Stimulated activated CD8-positive, alpha-beta memory T cell treated with anti-CD3 and anti-CD28 coated beads, Interleukin-7, amount 100 ng/mL, for 4 hours (primary cell): ENCODE measurements around the gene SEMA3G.

Experiments
- DNase-seq, 2 donors: peaks; one replicate each; pipeline ENCODE4 v3.0.0-alpha.2; 2020; ENCODE audit warnings: low read depth in 2 of 2

Gene SEMA3G

GRCh38 chr3:52479877-52480575 is 35.1 kb upstream of the SEMA3G start:
- DNase-seq, result no peak

DNA sequence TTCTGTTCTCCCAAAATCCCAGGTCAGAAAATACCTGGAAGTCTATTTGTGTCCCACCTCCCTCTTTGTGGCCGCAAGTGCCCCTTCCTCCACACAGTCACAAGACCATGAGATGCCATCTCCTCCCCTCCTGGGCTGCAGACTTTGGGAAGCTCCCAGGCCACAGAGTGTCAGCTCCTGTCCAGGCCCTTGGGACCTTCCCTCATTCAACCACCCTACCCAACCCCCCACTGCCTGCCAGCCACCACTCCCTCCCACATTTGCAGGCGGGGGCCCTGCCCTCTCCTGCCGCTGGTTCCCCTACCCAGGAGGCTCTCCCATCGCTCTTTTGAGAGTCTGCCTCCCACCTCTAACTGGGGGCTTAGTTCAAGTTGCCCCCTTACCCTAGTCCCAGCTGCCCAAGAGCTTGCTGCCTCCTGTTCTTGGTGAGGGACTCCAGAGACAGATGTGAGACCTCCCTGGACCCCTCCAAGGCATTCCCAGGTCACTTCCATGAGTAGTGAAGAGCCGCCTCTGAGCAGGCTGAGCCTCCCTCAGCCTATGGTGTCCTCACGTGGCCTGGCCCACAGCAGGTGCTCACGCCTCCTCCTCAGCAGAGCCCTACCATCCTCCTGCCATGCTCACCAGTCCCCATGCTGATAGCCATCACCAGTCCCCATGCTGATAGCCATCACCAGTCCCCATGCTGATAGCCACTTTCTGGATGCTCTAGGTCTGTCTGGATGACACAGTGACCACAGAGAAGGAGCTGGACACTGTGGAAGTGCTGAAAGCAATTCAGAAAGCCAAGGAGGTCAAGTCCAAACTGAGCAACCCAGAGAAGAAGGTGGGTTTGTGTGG is 34.4 kb upstream of the SEMA3G start:
- DNase-seq, result no peak

GRCh38 chr3:52477796-52478095 is 32.8 kb upstream of the SEMA3G start:
- DNase-seq, result no peak

GRCh38 chr3:52477076-52477795 is 32.3 kb upstream of the SEMA3G start:
- no peak for DNase-seq

- no peak for DNase-seq
These were observed 28.1 kb upstream of the SEMA3G start for GRCh38 chr3:52473026-52473425.

DNA sequence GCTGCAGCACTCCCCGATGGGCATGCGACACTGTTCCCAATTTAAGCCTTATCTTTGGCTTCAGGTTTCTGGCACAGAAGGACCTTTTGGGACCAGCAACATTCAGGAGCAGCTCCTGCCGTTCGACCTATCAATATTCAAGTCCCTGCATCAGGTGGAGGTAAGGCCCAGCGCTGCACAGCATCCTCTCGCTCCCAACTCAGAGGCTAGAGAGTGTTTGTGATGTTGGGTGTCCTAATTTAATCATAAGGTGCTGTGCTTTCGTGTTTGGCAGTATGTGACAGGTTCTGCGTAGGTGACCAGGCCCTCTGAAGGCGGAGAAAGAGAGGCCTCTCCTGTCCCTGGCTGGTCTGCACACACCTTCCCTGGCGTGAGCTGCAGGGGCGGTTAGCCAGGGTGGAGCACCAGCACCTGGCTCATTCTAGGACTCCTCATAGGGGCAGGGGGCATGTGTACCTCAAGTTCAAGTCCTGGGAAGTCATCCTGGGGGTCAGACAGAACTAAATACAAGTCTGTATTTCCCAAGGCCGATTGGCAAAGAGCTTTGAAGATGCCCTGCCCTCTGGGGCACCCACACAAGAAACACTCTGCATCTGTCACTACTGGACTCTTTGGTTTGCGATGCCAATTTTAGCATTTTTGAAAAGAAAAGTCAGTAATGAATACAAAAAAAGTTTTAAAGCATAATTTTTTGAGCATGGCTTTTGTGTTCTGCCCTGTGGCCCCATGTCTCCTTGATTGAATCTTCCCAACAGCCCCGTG is 27.5 kb upstream of the SEMA3G start:
- DNase-seq, result no peak

DNA sequence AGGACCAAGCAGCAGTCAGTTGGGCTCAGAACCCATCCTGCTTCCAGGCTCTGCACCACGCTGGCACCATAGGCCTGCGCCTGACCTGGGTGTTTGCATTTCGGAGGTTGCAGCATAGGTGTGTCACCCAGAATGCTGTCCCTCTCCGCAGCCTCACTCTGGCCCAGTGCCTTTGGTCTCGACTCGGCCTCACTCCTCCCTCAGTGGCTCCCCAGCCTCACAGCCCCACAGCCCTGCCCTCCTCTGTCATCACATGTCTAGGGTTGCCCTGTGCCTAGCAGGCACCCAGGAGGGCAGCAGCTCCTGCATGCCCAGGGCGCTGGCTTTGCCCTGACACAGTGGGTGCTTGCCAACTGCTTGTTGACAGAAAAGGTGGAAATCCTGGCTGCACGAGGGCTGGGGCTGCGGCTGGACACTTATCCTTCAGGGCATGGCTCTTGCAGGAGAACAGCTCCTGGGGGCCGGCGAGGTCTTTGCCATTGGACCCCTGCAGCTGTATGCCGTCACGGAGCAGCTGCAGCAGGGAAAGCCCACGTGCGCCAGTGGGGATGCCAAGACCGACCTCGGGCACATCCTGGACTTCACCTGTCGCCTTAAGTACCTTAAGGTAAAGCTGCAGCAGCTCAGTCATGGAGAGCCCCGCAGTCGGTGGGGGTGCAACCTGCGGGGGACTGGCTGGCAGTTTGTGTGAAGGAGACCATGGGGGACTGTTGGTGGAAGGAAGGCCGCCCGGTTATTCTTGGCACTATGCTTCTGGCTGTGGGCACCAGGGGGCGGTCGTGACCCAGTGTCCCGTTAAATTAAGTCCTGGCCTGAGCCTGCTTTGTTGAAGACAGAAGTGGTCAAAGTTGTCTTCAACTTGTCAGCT is 26.7 kb upstream of the SEMA3G start:
- DNase-seq, result no peak

GRCh38 chr3:52470920-52471319 is 26.0 kb upstream of the SEMA3G start:
- no peak for DNase-seq

DNA sequence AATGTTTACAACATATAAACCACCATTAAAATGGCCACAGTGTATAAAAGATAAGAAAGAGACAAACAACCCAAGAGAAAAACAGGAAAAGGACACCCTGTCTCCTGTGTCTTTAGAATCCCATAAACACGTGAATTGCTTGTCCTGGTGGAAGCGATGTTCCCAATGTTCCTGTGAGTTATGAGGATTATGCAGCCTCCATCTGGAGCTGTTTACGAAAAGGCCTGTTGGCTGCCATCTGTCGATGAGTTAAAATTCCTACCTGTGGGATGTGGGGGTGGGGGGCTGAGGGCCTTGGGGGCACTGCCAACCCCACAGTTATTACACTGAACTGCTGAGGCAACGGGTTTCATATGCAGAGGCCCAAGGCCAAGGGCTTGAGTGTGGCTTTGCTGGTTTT is 24.1 kb upstream of the SEMA3G start:
- DNase-seq, result no peak

DNA sequence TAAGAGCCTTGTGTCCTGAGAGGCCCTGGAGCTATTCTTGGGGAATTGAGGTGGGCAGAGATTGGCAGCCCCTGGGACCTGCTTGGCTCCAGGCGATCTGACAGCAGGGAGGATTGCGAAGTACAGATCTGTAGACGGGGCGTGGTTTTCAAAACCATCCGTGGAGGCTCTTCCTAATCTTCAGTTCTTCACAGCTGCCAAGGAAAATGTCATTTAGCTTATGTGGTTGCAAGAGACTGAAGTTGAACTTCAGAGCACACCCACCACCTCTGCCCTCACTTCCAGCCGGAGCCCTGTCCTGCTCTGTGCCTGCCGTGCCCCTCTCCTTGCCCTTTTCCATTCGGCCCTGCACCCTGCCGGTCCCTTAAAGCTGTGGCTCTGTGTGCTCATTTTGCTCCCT is 23.4 kb upstream of the SEMA3G start:
- DNase-seq, result no peak

DNA sequence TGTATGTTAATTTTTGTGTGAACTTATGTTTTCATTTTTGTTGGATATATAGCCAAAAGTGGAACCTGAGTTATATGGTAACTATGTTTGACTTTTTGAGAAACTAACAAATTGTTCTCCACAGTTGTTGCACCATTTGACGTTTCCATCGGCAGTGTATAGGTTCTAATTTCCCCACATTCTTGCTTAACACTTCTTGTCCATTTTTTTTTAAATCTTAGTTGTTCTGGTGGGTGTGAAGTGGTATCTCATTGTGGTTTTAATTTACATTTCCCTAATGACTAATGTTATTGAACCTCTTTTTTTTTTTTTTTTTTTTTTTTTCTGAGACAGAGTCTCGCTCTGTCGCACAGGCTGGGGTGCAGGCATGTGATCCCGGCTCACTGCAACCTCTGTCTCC is 18.5 kb upstream of the SEMA3G start:
- no peak for DNase-seq

DNA sequence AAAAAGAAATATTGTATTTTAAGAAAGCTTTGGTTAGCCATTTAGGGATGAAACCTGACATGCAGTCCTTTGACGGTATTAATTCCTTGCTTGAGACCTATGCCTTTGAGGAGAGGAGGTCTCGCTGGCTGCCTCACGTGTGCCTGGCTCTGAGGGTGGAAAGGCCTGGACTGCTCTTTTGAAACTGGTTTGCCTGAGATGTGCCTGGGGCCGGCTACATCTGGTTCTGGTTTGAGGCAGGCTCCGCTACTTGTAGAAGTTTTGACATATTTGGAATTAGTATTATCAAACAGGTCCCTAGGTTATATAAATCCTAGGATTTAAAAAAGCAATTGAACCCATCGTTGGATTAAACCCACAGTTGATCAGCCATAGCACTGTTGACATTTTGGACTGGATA is 17.0 kb upstream of the SEMA3G start:
- DNase-seq, result no peak

- no peak for DNase-seq
These were observed 14.1 kb upstream of the SEMA3G start for GRCh38 chr3:52458770-52459545.

DNA sequence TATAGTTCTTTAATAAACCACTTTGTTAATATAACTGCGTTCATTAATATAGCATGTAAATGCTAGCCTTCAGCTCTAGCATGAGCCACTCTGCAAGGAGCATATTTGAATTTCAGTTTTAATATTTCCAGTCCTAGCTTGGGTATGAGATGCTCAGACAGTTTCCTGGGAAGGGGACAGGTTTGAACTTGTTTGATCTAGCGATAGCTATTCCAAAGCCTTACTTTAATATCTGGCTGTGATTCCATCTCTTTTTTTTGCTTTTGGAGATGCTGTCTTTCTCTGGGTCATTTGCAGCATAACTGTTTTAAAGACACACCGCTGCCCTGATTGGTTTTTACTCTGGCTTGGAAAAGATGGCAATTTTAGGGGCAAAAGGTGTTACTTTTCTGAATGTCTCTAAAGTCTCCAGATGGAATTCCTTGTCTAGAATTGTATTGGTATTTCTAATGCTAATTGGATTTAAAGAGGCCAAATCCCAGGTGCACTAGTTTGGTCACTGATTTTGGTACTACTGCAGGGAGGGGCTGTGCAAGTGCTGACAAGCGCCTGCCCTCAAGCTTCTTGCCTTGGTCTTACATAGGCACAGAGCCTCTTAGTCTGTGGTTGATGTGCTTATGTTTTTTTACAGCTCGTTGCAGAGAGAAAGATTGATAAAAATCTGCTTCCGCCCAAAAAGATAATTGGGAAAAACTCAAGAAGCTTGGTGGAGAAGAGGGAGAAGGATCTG is 13.3 kb upstream of the SEMA3G start:
- DNase-seq, result no peak

GRCh38 chr3:52456800-52457183 is 11.9 kb upstream of the SEMA3G start:
- DNase-seq, result no peak

- no peak for DNase-seq
These were observed 11.4 kb upstream of the SEMA3G start for GRCh38 chr3:52456169-52456799.

- DNase-seq, result peak; percentile 90 to 93
These were observed 10.6 kb upstream of the SEMA3G start, which contains the start of gene NISCH for GRCh38 chr3:52455283-52456168. Gene NISCH (plus strand): TSS chr3:52455604. CDS start chr3:52455642, 38 bp downstream.

- DNase-seq, result no peak
These were observed 10.0 kb upstream of the SEMA3G start for GRCh38 chr3:52454938-52455282.
